GM19463 (cell line): ENCODE measurements around the gene SNCG.
"Not testable (repeated sequence)": the region's sequence is repeated elsewhere in the genome, so short reads cannot be mapped to it uniquely, and the experiment has no call there.

ENCODE experiments used
- ATAC-seq: cut with Tn5 transposase; IDR thresholded peaks from one replicate; pipeline ENCODE4 v1.9.1; 2021; ENCODE audit warnings: mild to moderate bottlenecking, moderate library complexity; ENCODE audit not compliant: unreplicated experiment

The SNCG gene

GRCh38 chr10:86972613-86973380, 14.4 kb downstream of the SNCG start:
- no peak for ATAC-seq

- no peak for ATAC-seq
Measured at GRCh38 chr10:86974484-86974883, 16.1 kb downstream of the SNCG start.

GRCh38 chr10:86976362-86977056, 18.1 kb downstream of the SNCG start:
- no peak for ATAC-seq

GRCh38 chr10:86978457-86978856, 20.1 kb downstream of the SNCG start:
- not testable (repeated sequence) for ATAC-seq

- ATAC-seq: no peak
Measured at GRCh38 chr10:86979296-86979818, 21.0 kb downstream of the SNCG start.

GRCh38 chr10:86979977-86980448, 21.6 kb downstream of the SNCG start:
- no peak for ATAC-seq

- ATAC-seq: not testable (repeated sequence)
Measured at GRCh38 chr10:86981020-86981419, 22.6 kb downstream of the SNCG start.

- no peak for ATAC-seq
Measured at GRCh38 chr10:86981716-86982115, 23.3 kb downstream of the SNCG start.

GRCh38 chr10:86984498-86984897, 26.1 kb downstream of the SNCG start:
- not testable (repeated sequence) for ATAC-seq

GRCh38 chr10:86988520-86988919, 30.1 kb downstream of the SNCG start:
- ATAC-seq: no peak

GRCh38 chr10:86991362-86991761, 33.0 kb downstream of the SNCG start:
- not testable (repeated sequence) for ATAC-seq

- no peak for ATAC-seq
Measured at GRCh38 chr10:86992456-86992855, 34.1 kb downstream of the SNCG start.

GRCh38 chr10:86992929-86993328, 34.5 kb downstream of the SNCG start:
- ATAC-seq: no peak

- ATAC-seq: not testable (repeated sequence)
Measured at GRCh38 chr10:86999802-87000403, 41.5 kb downstream of the SNCG start.

GRCh38 chr10:87000491-87000890, 42.1 kb downstream of the SNCG start:
- ATAC-seq: no peak

GRCh38 chr10:87007124-87007523, 48.7 kb downstream of the SNCG start:
- ATAC-seq: not testable (repeated sequence)

- ATAC-seq: not testable (repeated sequence)
Measured at GRCh38 chr10:87007674-87008073, 49.3 kb downstream of the SNCG start.

- not testable (repeated sequence) for ATAC-seq
Measured at GRCh38 chr10:87008303-87008702, 49.9 kb downstream of the SNCG start.

GRCh38 chr10:87009134-87009696, 50.8 kb downstream of the SNCG start:
- not testable (repeated sequence) for ATAC-seq
